ENCODE results near the gene PIGV.

- no peak for TF ChIP-seq CTCF (optimal IDR thresholded peaks at IDR 0.05 in 1 of 3, IDR thresholded peaks at IDR 0.05 in 1 of 3, conservative IDR thresholded peaks at IDR 0.05 in 1 of 3; ENCODE audit: extremely low read depth in 1 of 3, insufficient read depth in 2 of 3, low read length in 3 of 3)
- no peak for TF ChIP-seq EZH2 (IDR thresholded peaks at IDR 0.05; ENCODE audit: low read length)
Measured at GRCh38 chr1:26820784-26821269, 33.1 kb downstream of the PIGV start.
